ENCODE results near the gene ARHGEF33. TPM values are rescaled to one million over a fixed set of nuclear protein-coding genes. Genes with fewer than 3 reads are reported as not detected.
A peak's percentile ranks its signal among the peaks of the same experiment; 100 is the strongest.

ARHGEF33 gene
- total and polyA plus RNA-seq, 3 donors from 2014 or later, result 5.9 to 16.7 (median 6.2) TPM

GRCh38 chr2:39017334-39017733 is 127.7 kb downstream of the ARHGEF33 start:
- Histone ChIP-seq H3K4me1 (peaks cover 3% of the 10 kb centered on the region), H3K4me3 (no peak overlapping the region), H3K27ac (peak overlapping the region in 1 of 2 donors; percentile 61), H3K27me3 (no peaks in the 10 kb centered on the region), H3K36me3 (ENCODE audit: low read depth, missing control alignments) (no peaks in the 10 kb centered on the region), H3K9me3 (no peaks in the 10 kb centered on the region)
- TF ChIP-seq POLR2A (IDR thresholded peaks at IDR 0.05), result no peak
- no peak for TF ChIP-seq CTCF (IDR thresholded peaks at IDR 0.05)
- DNase-seq, result no peak
- intact Hi-C loops (cut with DNase I; ENCODE audit: low total_unique reads), result no loop called here

GRCh38 chr2:39018638-39019037 is 129.0 kb downstream of the ARHGEF33 start:
- Histone ChIP-seq H3K36me3 (ENCODE audit: low read depth, missing control alignments) (no peaks in the 10 kb centered on the region), H3K4me1 (peaks cover 3% of the 10 kb centered on the region), H3K27me3 (no peaks in the 10 kb centered on the region), H3K4me3 (no peak overlapping the region), H3K27ac (peak overlapping the region in 1 of 2 donors; percentile 26), H3K9me3 (no peaks in the 10 kb centered on the region)
- no peak for TF ChIP-seq POLR2A (IDR thresholded peaks at IDR 0.05)
- TF ChIP-seq CTCF (IDR thresholded peaks at IDR 0.05), result no peak
- 86 to 89% methylated on average over 4 of the region's 4 CpGs for WGBS, 2 donors
- intact Hi-C loops (cut with DNase I; ENCODE audit: low total_unique reads), result no loop called here
- DNase-seq, result no peak

- H3K4me3 ChIP-seq, result no peak overlapping the region
- no peak for DNase-seq
- no peaks in the 10 kb centered on the region for H3K36me3 ChIP-seq (ENCODE audit: low read depth, missing control alignments)
- TF ChIP-seq CTCF (IDR thresholded peaks at IDR 0.05) (no peak), POLR2A (IDR thresholded peaks at IDR 0.05) (no peak)
- no peaks in the 10 kb centered on the region for H3K27me3 ChIP-seq
- intact Hi-C loops (cut with DNase I; ENCODE audit: low total_unique reads), result no loop called here
- peak overlapping the region in 1 of 2 donors; percentile 14 for H3K27ac ChIP-seq
- no peaks in the 10 kb centered on the region for H3K9me3 ChIP-seq
- H3K4me1 ChIP-seq, result peaks cover 3% of the 10 kb centered on the region
Observed at GRCh38 chr2:39020383-39020782, 130.7 kb downstream of the ARHGEF33 start.

- intact Hi-C loops (cut with DNase I; ENCODE audit: low total_unique reads), result no loop called here
- DNase-seq, result no peak
- H3K9me3 ChIP-seq, result no peaks in the 10 kb centered on the region
- 69 to 74% methylated on average over 6 of the region's 6 CpGs for WGBS, 2 donors
- H3K4me1 ChIP-seq, result no peaks in the 10 kb centered on the region
- H3K27me3 ChIP-seq, result no peaks in the 10 kb centered on the region
- peak overlapping the region in 1 of 2 donors; percentile 21 for H3K27ac ChIP-seq
- no peaks in the 10 kb centered on the region for H3K36me3 ChIP-seq (ENCODE audit: low read depth, missing control alignments)
- no peak overlapping the region for H3K4me3 ChIP-seq
- TF ChIP-seq POLR2A (IDR thresholded peaks at IDR 0.05) (no peak), CTCF (IDR thresholded peaks at IDR 0.05) (no peak)
Observed at GRCh38 chr2:39022642-39023235, 133.1 kb downstream of the ARHGEF33 start.

GRCh38 chr2:39023649-39024048 is 134.0 kb downstream of the ARHGEF33 start:
- H3K4me3 ChIP-seq, result no peak overlapping the region
- 66 to 67% methylated on average over 3 of the region's 3 CpGs for WGBS, 2 donors
- H3K27ac ChIP-seq, result peak overlapping the region in 1 of 2 donors; percentile 13
- no peaks in the 10 kb centered on the region for H3K4me1 ChIP-seq
- intact Hi-C loops (cut with DNase I; ENCODE audit: low total_unique reads), result no loop called here
- H3K27me3 ChIP-seq, result no peaks in the 10 kb centered on the region
- no peaks in the 10 kb centered on the region for H3K9me3 ChIP-seq
- no peaks in the 10 kb centered on the region for H3K36me3 ChIP-seq (ENCODE audit: low read depth, missing control alignments)
- TF ChIP-seq CTCF (IDR thresholded peaks at IDR 0.05), result no peak
- no peak for TF ChIP-seq POLR2A (IDR thresholded peaks at IDR 0.05)
- no peak for DNase-seq

All from testis (tissue), 3 donors.